ENCODE data around the gene TMEM217.

DNA sequence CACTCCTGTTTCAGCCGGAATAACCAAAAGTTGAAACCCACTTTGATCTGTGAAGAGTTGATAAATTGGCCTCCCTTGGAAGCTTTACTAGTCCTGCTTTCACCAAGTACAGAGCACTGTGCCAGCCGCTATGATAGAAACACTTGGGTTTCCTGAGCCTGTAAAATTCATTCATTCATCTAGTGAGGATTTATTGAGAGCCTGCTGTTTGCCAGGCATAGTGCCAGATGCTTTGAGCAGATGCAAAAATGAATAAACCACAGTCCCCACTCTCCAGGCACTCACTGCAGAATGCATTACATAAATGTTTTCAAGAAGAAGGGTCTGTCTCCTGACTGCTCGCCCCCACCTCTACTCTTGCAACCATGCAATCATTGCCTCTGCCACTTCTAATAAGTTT, 25.3 kb upstream of the TMEM217 start:
- TF ChIP-seq, protein P1, sequence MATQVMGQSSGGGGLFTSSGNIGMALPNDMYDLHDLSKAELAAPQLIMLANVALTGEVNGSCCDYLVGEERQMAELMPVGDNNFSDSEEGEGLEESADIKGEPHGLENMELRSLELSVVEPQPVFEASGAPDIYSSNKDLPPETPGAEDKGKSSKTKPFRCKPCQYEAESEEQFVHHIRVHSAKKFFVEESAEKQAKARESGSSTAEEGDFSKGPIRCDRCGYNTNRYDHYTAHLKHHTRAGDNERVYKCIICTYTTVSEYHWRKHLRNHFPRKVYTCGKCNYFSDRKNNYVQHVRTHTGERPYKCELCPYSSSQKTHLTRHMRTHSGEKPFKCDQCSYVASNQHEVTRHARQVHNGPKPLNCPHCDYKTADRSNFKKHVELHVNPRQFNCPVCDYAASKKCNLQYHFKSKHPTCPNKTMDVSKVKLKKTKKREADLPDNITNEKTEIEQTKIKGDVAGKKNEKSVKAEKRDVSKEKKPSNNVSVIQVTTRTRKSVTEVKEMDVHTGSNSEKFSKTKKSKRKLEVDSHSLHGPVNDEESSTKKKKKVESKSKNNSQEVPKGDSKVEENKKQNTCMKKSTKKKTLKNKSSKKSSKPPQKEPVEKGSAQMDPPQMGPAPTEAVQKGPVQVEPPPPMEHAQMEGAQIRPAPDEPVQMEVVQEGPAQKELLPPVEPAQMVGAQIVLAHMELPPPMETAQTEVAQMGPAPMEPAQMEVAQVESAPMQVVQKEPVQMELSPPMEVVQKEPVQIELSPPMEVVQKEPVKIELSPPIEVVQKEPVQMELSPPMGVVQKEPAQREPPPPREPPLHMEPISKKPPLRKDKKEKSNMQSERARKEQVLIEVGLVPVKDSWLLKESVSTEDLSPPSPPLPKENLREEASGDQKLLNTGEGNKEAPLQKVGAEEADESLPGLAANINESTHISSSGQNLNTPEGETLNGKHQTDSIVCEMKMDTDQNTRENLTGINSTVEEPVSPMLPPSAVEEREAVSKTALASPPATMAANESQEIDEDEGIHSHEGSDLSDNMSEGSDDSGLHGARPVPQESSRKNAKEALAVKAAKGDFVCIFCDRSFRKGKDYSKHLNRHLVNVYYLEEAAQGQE (IDR thresholded peaks at IDR 0.05; ENCODE audit: insufficient read depth in 1 of 2, low read depth in 2 of 2, low read length in 2 of 2), result no peak
- no peak for TF ChIP-seq TAF1 (IDR thresholded peaks at IDR 0.05; ENCODE audit: borderline replicate concordance, insufficient read depth, low read length)
